Vagina (tissue), 2 donors: ENCODE data around the gene LRMDA. TPM values are rescaled to one million over a fixed set of nuclear protein-coding genes. Genes with fewer than 3 reads are reported as not detected.

Experiments
- DNase-seq, 2 donors: peaks; one replicate each; pipeline ENCODE4 v3.0.0-alpha.2; 2017; ENCODE audit errors: extremely low spot score in 2 of 2
- H3K27ac ChIP-seq: fragments of 200-600 bp; sonication (generic); one replicate; pipeline ENCODE4 v1.5.1; 2019
- H3K27me3 ChIP-seq: fragments of 200-600 bp; sonication (generic); one replicate; pipeline ENCODE4 v1.5.1; 2019
- H3K36me3 ChIP-seq, 2 donors: fragments of 200-600 bp; sonication (generic); one replicate each; pipeline ENCODE4 v1.5.1; 2017 to 2019
- H3K4me1 ChIP-seq: fragments of 200-600 bp; sonication (generic); one replicate; pipeline ENCODE4 v1.5.1; 2019
- H3K4me3 ChIP-seq, 2 donors: fragments of 200-600 bp; sonication (generic); 1 replicate in 1 of 2; 2 replicates in 1 of 2; pipeline ENCODE4 v1.5.1; 2016 to 2019
- H3K9me3 ChIP-seq: fragments of 200-600 bp; sonication (generic); one replicate; pipeline ENCODE4 v1.5.1; 2019
- POLR2A ChIP-seq, 2 donors: fragments of 450-650 bp; IDR thresholded peaks; one replicate each; pipeline ENCODE4 v1.6.1; 2017; ENCODE audit warnings: antibody characterized with exemption in 2 of 2, mild to moderate bottlenecking in 2 of 2, moderate library complexity in 2 of 2
- POLR2AphosphoS5 ChIP-seq, 2 donors: sonication (generic); formaldehyde crosslinking; IDR thresholded peaks; one replicate each; pipeline ENCODE4 v1.9.0; 2017; ENCODE audit warnings: antibody characterized with exemption in 2 of 2, mild to moderate bottlenecking in 2 of 2, low read depth in 1 of 2; ENCODE audit not compliant: insufficient read depth in 1 of 2
- intact Hi-C: fragments of 100-400 bp; cut with DNase I; formaldehyde crosslinking; loops from one replicate; pipeline ENCODE4 v1.15.1; 2023
- total RNA-seq: library from RNA; depleted of rRNA; stranded (reverse); fragments of >200 nt; gene quantifications from one replicate; pipeline ENCODE4 v1.2.3, GENCODE V29; 2016
- TF ChIP-seq, protein P1 (sequence below), 3 experiments: fragments of 450-650 bp in 2 of 3; fragments of 200-600 bp in 1 of 3; sonication (generic) in 1 of 3; IDR thresholded peaks; one replicate each; pipeline ENCODE4 v1.5.1; 2017 to 2019; ENCODE audit warnings: antibody characterized with exemption in 3 of 3, mild to moderate bottlenecking in 2 of 3, moderate library complexity in 2 of 3

The LRMDA gene
- total RNA-seq, 1 donor from 2014 or later = 22.6 TPM

GRCh38 chr10:75895259-75895658 lies 463.8 kb downstream of the LRMDA start:
- no peak for TF ChIP-seq POLR2A (IDR thresholded peaks at IDR 0.05)
- TF ChIP-seq, protein P1, sequence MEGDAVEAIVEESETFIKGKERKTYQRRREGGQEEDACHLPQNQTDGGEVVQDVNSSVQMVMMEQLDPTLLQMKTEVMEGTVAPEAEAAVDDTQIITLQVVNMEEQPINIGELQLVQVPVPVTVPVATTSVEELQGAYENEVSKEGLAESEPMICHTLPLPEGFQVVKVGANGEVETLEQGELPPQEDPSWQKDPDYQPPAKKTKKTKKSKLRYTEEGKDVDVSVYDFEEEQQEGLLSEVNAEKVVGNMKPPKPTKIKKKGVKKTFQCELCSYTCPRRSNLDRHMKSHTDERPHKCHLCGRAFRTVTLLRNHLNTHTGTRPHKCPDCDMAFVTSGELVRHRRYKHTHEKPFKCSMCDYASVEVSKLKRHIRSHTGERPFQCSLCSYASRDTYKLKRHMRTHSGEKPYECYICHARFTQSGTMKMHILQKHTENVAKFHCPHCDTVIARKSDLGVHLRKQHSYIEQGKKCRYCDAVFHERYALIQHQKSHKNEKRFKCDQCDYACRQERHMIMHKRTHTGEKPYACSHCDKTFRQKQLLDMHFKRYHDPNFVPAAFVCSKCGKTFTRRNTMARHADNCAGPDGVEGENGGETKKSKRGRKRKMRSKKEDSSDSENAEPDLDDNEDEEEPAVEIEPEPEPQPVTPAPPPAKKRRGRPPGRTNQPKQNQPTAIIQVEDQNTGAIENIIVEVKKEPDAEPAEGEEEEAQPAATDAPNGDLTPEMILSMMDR (IDR thresholded peaks at IDR 0.05) = no peak
- no peak for TF ChIP-seq POLR2AphosphoS5 (IDR thresholded peaks at IDR 0.05; ENCODE audit: insufficient read depth in 1 of 2, low read depth in 1 of 2)
- Histone ChIP-seq H3K4me3 (no peak overlapping the region), H3K36me3 (no peaks in the 10 kb centered on the region), H3K27me3 (no peaks in the 10 kb centered on the region), H3K27ac (no peak overlapping the region), H3K4me1 (peaks cover 5% of the 10 kb centered on the region), H3K9me3 (no peaks in the 10 kb centered on the region)
- intact Hi-C loops = no loop called here
- no peak for DNase-seq

- Histone ChIP-seq H3K36me3 (no peaks in the 10 kb centered on the region), H3K4me1 (peaks cover 9% of the 10 kb centered on the region), H3K9me3 (no peaks in the 10 kb centered on the region), H3K27ac (no peak overlapping the region), H3K4me3 (no peak overlapping the region), H3K27me3 (no peaks in the 10 kb centered on the region)
- intact Hi-C loops = loop anchor here (10.0 kb wide), 1 partner anchor 495 kb away; the partner anchor contains the start of gene ZNF503
- TF ChIP-seq POLR2AphosphoS5 (IDR thresholded peaks at IDR 0.05; ENCODE audit: insufficient read depth in 1 of 2, low read depth in 1 of 2) (no peak), POLR2A (IDR thresholded peaks at IDR 0.05) (no peak)
- TF ChIP-seq, protein P1 (IDR thresholded peaks at IDR 0.05) = no peak
- no peak for DNase-seq
Observed at GRCh38 chr10:75899816-75900390, 468.5 kb downstream of the LRMDA start.

GRCh38 chr10:75902816-75903215 lies 471.4 kb downstream of the LRMDA start:
- intact Hi-C loops = loop anchor here (10.0 kb wide), 1 partner anchor 498 kb away; the partner anchor contains the start of gene ZNF503
- TF ChIP-seq POLR2AphosphoS5 (IDR thresholded peaks at IDR 0.05; ENCODE audit: insufficient read depth in 1 of 2, low read depth in 1 of 2) (no peak), POLR2A (IDR thresholded peaks at IDR 0.05) (no peak)
- TF ChIP-seq, protein P1 (IDR thresholded peaks at IDR 0.05) = no peak
- Histone ChIP-seq H3K36me3 (no peaks in the 10 kb centered on the region), H3K27ac (no peak overlapping the region), H3K4me1 (peaks cover 9% of the 10 kb centered on the region), H3K27me3 (no peaks in the 10 kb centered on the region), H3K4me3 (no peak overlapping the region), H3K9me3 (no peaks in the 10 kb centered on the region)
- DNase-seq = no peak

- intact Hi-C loops = loop anchor here (10.0 kb wide), 1 partner anchor 500 kb away; the partner anchor contains the start of gene ZNF503
- Histone ChIP-seq H3K4me3 (no peak overlapping the region), H3K9me3 (no peaks in the 10 kb centered on the region), H3K4me1 (peaks cover 9% of the 10 kb centered on the region), H3K36me3 (no peaks in the 10 kb centered on the region), H3K27ac (no peak overlapping the region), H3K27me3 (no peaks in the 10 kb centered on the region)
- TF ChIP-seq, protein P1 (IDR thresholded peaks at IDR 0.05) = no peak
- TF ChIP-seq POLR2AphosphoS5 (IDR thresholded peaks at IDR 0.05; ENCODE audit: insufficient read depth in 1 of 2, low read depth in 1 of 2) (no peak), POLR2A (IDR thresholded peaks at IDR 0.05) (no peak)
- no peak for DNase-seq
Observed at GRCh38 chr10:75904499-75905283, 473.3 kb downstream of the LRMDA start.
